Measurements from ENCODE around the gene TOR1A. TPM values are rescaled to one million over a fixed set of nuclear protein-coding genes. Genes with fewer than 3 reads are reported as not detected.

TOR1A gene
- total RNA-seq, 1 donor from 2014 or later: 33.8 TPM

- no peak for TF ChIP-seq CTCF (IDR thresholded peaks at IDR 0.05; ENCODE audit: unreplicated experiment)
- no peaks in the 10 kb centered on the region for H3K9me3 Mint-ChIP-seq
- no peaks in the 10 kb centered on the region for H3K27me3 Mint-ChIP-seq (ENCODE audit: low read depth)
- H3K27ac Mint-ChIP-seq: no peak overlapping the region
- peak overlapping the region; percentile 99 for H3K4me3 Mint-ChIP-seq
- no peak for DNase-seq (ENCODE audit: low spot score in 2 of 2, unreplicated experiment in 2 of 2)
- H3K4me1 Mint-ChIP-seq: peaks cover 24% of the 10 kb centered on the region
- H3K36me3 Mint-ChIP-seq: peaks cover 14% of the 10 kb centered on the region
These were observed 9.0 kb upstream of the TOR1A start for GRCh38 chr9:129832982-129833381.

- no peaks in the 10 kb centered on the region for H3K9me3 Mint-ChIP-seq
- TF ChIP-seq CTCF (IDR thresholded peaks at IDR 0.05; ENCODE audit: unreplicated experiment): no peak
- H3K4me1 Mint-ChIP-seq: peaks cover 1% of the 10 kb centered on the region
- H3K27me3 Mint-ChIP-seq (ENCODE audit: low read depth): no peaks in the 10 kb centered on the region
- H3K36me3 Mint-ChIP-seq: peaks cover 7% of the 10 kb centered on the region
- H3K4me3 Mint-ChIP-seq: no peak overlapping the region
- DNase-seq (ENCODE audit: low spot score in 2 of 2, unreplicated experiment in 2 of 2): no peak
- no peak overlapping the region for H3K27ac Mint-ChIP-seq
These were observed 5.0 kb upstream of the TOR1A start for GRCh38 chr9:129828969-129829368.

GRCh38 chr9:129828051-129828450 is 4.1 kb upstream of the TOR1A start:
- Mint-ChIP-seq H3K4me3 (no peak overlapping the region), H3K27me3 (ENCODE audit: low read depth) (no peaks in the 10 kb centered on the region), H3K9me3 (no peaks in the 10 kb centered on the region), H3K4me1 (peaks cover 1% of the 10 kb centered on the region), H3K27ac (no peak overlapping the region), H3K36me3 (peaks cover 4% of the 10 kb centered on the region)
- DNase-seq (ENCODE audit: low spot score in 2 of 2, unreplicated experiment in 2 of 2): no peak
- TF ChIP-seq CTCF (IDR thresholded peaks at IDR 0.05; ENCODE audit: unreplicated experiment): no peak

GRCh38 chr9:129826759-129827158 is 2.8 kb upstream of the TOR1A start:
- H3K4me1 Mint-ChIP-seq: peaks cover 8% of the 10 kb centered on the region
- H3K4me3 Mint-ChIP-seq: no peak overlapping the region
- TF ChIP-seq CTCF (IDR thresholded peaks at IDR 0.05; ENCODE audit: unreplicated experiment): no peak
- no peak overlapping the region for H3K27ac Mint-ChIP-seq
- H3K9me3 Mint-ChIP-seq: no peaks in the 10 kb centered on the region
- DNase-seq (ENCODE audit: low spot score in 2 of 2, unreplicated experiment in 2 of 2): no peak
- peaks cover 8% of the 10 kb centered on the region for H3K36me3 Mint-ChIP-seq
- no peaks in the 10 kb centered on the region for H3K27me3 Mint-ChIP-seq (ENCODE audit: low read depth)

GRCh38 chr9:129826344-129826743 is 2.4 kb upstream of the TOR1A start:
- no peaks in the 10 kb centered on the region for H3K27me3 Mint-ChIP-seq (ENCODE audit: low read depth)
- H3K4me3 Mint-ChIP-seq: no peak overlapping the region
- peaks cover 8% of the 10 kb centered on the region for H3K36me3 Mint-ChIP-seq
- H3K4me1 Mint-ChIP-seq: peaks cover 8% of the 10 kb centered on the region
- no peak for DNase-seq (ENCODE audit: low spot score in 2 of 2, unreplicated experiment in 2 of 2)
- H3K9me3 Mint-ChIP-seq: no peaks in the 10 kb centered on the region
- no peak overlapping the region for H3K27ac Mint-ChIP-seq
- no peak for TF ChIP-seq CTCF (IDR thresholded peaks at IDR 0.05; ENCODE audit: unreplicated experiment)

GRCh38 chr9:129823542-129823934 is 398 bp downstream of the TOR1A start:
- no peak for DNase-seq (ENCODE audit: low spot score in 2 of 2, unreplicated experiment in 2 of 2)
- H3K36me3 Mint-ChIP-seq: peaks cover 11% of the 10 kb centered on the region
- no peaks in the 10 kb centered on the region for H3K9me3 Mint-ChIP-seq
- TF ChIP-seq CTCF (IDR thresholded peaks at IDR 0.05; ENCODE audit: unreplicated experiment): no peak
- H3K27ac Mint-ChIP-seq: no peak overlapping the region
- peaks cover 8% of the 10 kb centered on the region for H3K4me1 Mint-ChIP-seq
- H3K27me3 Mint-ChIP-seq (ENCODE audit: low read depth): no peaks in the 10 kb centered on the region
- peak overlapping the region; percentile 76 for H3K4me3 Mint-ChIP-seq
